SK-N-SH (cell line): ENCODE results near the gene MFAP3. TPM values are rescaled to one million over a fixed set of nuclear protein-coding genes. Genes with fewer than 3 reads are reported as not detected.

Experiments
- CTCF ChIA-PET: fragments of 300-600, 350-600 bp; formaldehyde crosslinking; extraction: SDS; loops from one replicate; lab custom pipeline; 2021; lab: Yijun Ruan, JAX
- POLR2A ChIA-PET: fragments of 350-600 bp; sonication (Branson Sonifier 250); formaldehyde crosslinking; extraction: SDS; loops from one replicate; lab custom pipeline; 2020; ENCODE audit warnings: antibody characterized with exemption, inconsistent platforms; lab: Yijun Ruan, JAX
- DNase-seq: peaks from one replicate; pipeline ENCODE4 v3.0.0; 2012
- H2AFZ ChIP-seq: fragments of 200-600 bp; sonication (generic); 2 replicates; pipeline ENCODE4 v1.8.1; 2016; ENCODE audit warnings: antibody characterized with exemption, mild to moderate bottlenecking, low read depth
- H3F3A ChIP-seq: fragments of 200-600 bp; sonication (generic); replicated peaks from 2 replicates; pipeline ENCODE3; 2016; ENCODE audit warnings: antibody characterized with exemption, mild to moderate bottlenecking; ENCODE audit not compliant: insufficient read depth
- H3K27ac ChIP-seq, 2 experiments: fragments of 200-500 bp in 1 of 2; fragments of 200-600 bp in 1 of 2; sonication (Bioruptor generic) in 1 of 2; sonication (generic), shearing (Covaris generic) in 1 of 2; 2 replicates each; pipeline versions ENCODE4 v1.5.1 to v1.6.1; 2014 to 2016; ENCODE audit warnings: low read depth in 2 of 2, inconsistent platforms in 1 of 2, low read length in 1 of 2, mild to moderate bottlenecking in 1 of 2, mixed read lengths in 1 of 2
- H3K27me3 ChIP-seq: fragments of 200-600 bp; sonication (generic), shearing (Covaris generic); 2 replicates; pipeline ENCODE4 v1.6.1; 2016; ENCODE audit warnings: mixed run types; ENCODE audit not compliant: insufficient read depth
- H3K36me3 ChIP-seq, 2 experiments: fragments of 200-500 bp in 1 of 2; fragments of 200-600 bp in 1 of 2; sonication (Bioruptor generic) in 1 of 2; sonication (generic) in 1 of 2; replicated peaks in 1 of 2; 2 replicates each; pipeline versions ENCODE3 to v1.5.1; 2014 to 2016; ENCODE audit warnings: low read length in 1 of 2, mild to moderate bottlenecking in 1 of 2; ENCODE audit not compliant: insufficient read depth in 2 of 2, control insufficient read depth in 1 of 2
- H3K4me1 ChIP-seq, 2 experiments: fragments of 200-500 bp in 1 of 2; fragments of 200-600 bp in 1 of 2; sonication (Bioruptor generic) in 1 of 2; sonication (generic), shearing (Covaris generic) in 1 of 2; 2 replicates each; pipeline versions ENCODE4 v1.5.1 to v1.6.1; 2014 to 2016; ENCODE audit warnings: low read depth in 1 of 2, low read length in 1 of 2, mixed run types in 1 of 2; ENCODE audit not compliant: insufficient read depth in 2 of 2, control insufficient read depth in 1 of 2
- H3K4me2 ChIP-seq: fragments of 200-600 bp; sonication (generic), shearing (Covaris generic); 2 replicates; pipeline ENCODE4 v1.6.1; 2017; ENCODE audit warnings: mixed run types
- H3K4me3 ChIP-seq, 2 experiments: fragments of 200-500 bp in 1 of 2; fragments of 200-600 bp in 1 of 2; sonication (Bioruptor generic) in 1 of 2; sonication (generic), shearing (Covaris generic) in 1 of 2; 2 replicates each; pipeline versions ENCODE4 v1.5.1 to v1.8.1; 2014 to 2016; ENCODE audit warnings: low read depth in 2 of 2, inconsistent platforms in 1 of 2, low read length in 1 of 2, mild to moderate bottlenecking in 1 of 2, mixed read lengths in 1 of 2, moderate library complexity in 1 of 2
- H3K79me2 ChIP-seq: fragments of 200-600 bp; sonication (generic); 2 replicates; pipeline ENCODE4 v1.8.1; 2017; ENCODE audit warnings: mild to moderate bottlenecking; ENCODE audit not compliant: insufficient read depth
- H3K9ac ChIP-seq: fragments of 200-600 bp; sonication (generic); 2 replicates; pipeline ENCODE4 v1.6.1; 2017; ENCODE audit warnings: mixed run types
- H3K9me2 ChIP-seq: fragments of 200-600 bp; sonication (generic); 2 replicates; pipeline ENCODE4 v1.6.1; 2017; ENCODE audit warnings: mixed run types
- H3K9me3 ChIP-seq: fragments of 200-600 bp; sonication (generic); 2 replicates; pipeline ENCODE4 v1.6.1; 2017; ENCODE audit warnings: mixed run types, mild to moderate bottlenecking, moderate library complexity
- H4K20me1 ChIP-seq: fragments of 200-600 bp; sonication (generic); 2 replicates; pipeline ENCODE4 v1.6.1; 2017; ENCODE audit warnings: mild to moderate bottlenecking, mixed run types; ENCODE audit not compliant: insufficient read depth
- ELF1 ChIP-seq: IDR thresholded peaks from 2 replicates; pipeline ENCODE4 v1.4.0; 2012
- FOSL2 ChIP-seq: IDR thresholded peaks from 2 replicates; pipeline ENCODE4 v1.4.0; 2012; ENCODE audit warnings: low read depth, mild to moderate bottlenecking, moderate library complexity, borderline replicate concordance
- FOXM1 ChIP-seq: IDR thresholded peaks from 2 replicates; pipeline ENCODE4 v1.4.0; 2012; ENCODE audit warnings: low read depth, mild to moderate bottlenecking
- GABPA ChIP-seq: IDR thresholded peaks from 2 replicates; pipeline ENCODE4 v1.4.0; 2012; ENCODE audit warnings: low read depth, mild to moderate bottlenecking
- JUND ChIP-seq: IDR thresholded peaks from 2 replicates; pipeline ENCODE4 v1.4.0; 2012
- MAX ChIP-seq: IDR thresholded peaks from 2 replicates; pipeline ENCODE4 v1.4.0; 2012; ENCODE audit warnings: low read depth
- MEF2A ChIP-seq: IDR thresholded peaks from 2 replicates; pipeline ENCODE4 v1.4.0; 2012; ENCODE audit warnings: low read depth, borderline replicate concordance
- MXI1 ChIP-seq: IDR thresholded peaks from 2 replicates; pipeline ENCODE4 v1.6.1; 2012; ENCODE audit warnings: mild to moderate bottlenecking, low read depth, low read length, improper control_type of control experiment
- NRF1 ChIP-seq: IDR thresholded peaks from 2 replicates; pipeline ENCODE4 v1.6.1; 2012; ENCODE audit warnings: low read depth, mild to moderate bottlenecking, low read length
- PBX3 ChIP-seq: IDR thresholded peaks from 2 replicates; pipeline ENCODE4; 2012
- RCOR1 ChIP-seq: fragments of 150-350 bp; IDR thresholded peaks from 2 replicates; pipeline ENCODE4 v1.6.1; 2017; ENCODE audit warnings: antibody characterized with exemption, low read length
- RXRA ChIP-seq: IDR thresholded peaks from 2 replicates; pipeline ENCODE4 v1.4.0; 2012; ENCODE audit warnings: low read depth, mild to moderate bottlenecking, borderline replicate concordance
- SIN3A ChIP-seq: IDR thresholded peaks from 2 replicates; pipeline ENCODE4 v1.6.1; 2012; ENCODE audit warnings: low read depth, mild to moderate bottlenecking, low read length, moderate library complexity, borderline replicate concordance
- TAF1 ChIP-seq: IDR thresholded peaks from 2 replicates; pipeline ENCODE4 v1.6.1; 2012; ENCODE audit warnings: low read depth, mild to moderate bottlenecking, low read length, moderate library complexity, borderline replicate concordance
- TCF12 ChIP-seq: IDR thresholded peaks from 2 replicates; pipeline ENCODE4 v1.4.0; 2012
- TEAD4 ChIP-seq: IDR thresholded peaks from 2 replicates; pipeline ENCODE4 v1.4.0; 2012; ENCODE audit warnings: mild to moderate bottlenecking, borderline replicate concordance; ENCODE audit not compliant: insufficient read depth
- USF1 ChIP-seq: IDR thresholded peaks from 2 replicates; pipeline ENCODE4 v1.4.0; 2012; ENCODE audit warnings: low read depth, borderline replicate concordance
- USF2 ChIP-seq: fragments of 150-350 bp; IDR thresholded peaks from 2 replicates; pipeline ENCODE4 v1.6.1; 2017; ENCODE audit warnings: antibody characterized with exemption, low read length, low read depth, borderline replicate concordance
- YY1 ChIP-seq: IDR thresholded peaks from 2 replicates; pipeline ENCODE4 v1.4.0; 2012; ENCODE audit warnings: low read depth, mild to moderate bottlenecking
- WGBS: methylation state at CpG from one replicate; pipeline ENCODE4 v1.1.6; 2017; ENCODE audit warnings: low lambda C conversion rate; 5-methylcytosine and 5-hydroxymethylcytosine counted together
- polyA plus RNA-seq, 3 experiments: library from polyadenylated mRNA; depleted of rRNA; stranded (reverse); fragments of >200 nt; gene quantifications; 2 replicates each; pipeline ENCODE4 v1.2.3, GENCODE V29; 2012

MFAP3 gene
- polyA plus RNA-seq, 1 of the 3 experiments (the other 2 are of a cell fraction), result 16.0 TPM

GRCh38 chr5:154053468-154053867, 14.7 kb downstream of the MFAP3 start:
- TF ChIP-seq TAF1 (no peak), JUND (no peak), GABPA (no peak), ELF1 (no peak), MAX (no peak), MEF2A (no peak), NRF1 (no peak), TEAD4 (no peak), RXRA (no peak), TCF12 (no peak), YY1 (no peak), MXI1 (no peak), SIN3A (no peak), FOXM1 (no peak), RCOR1 (no peak), FOSL2 (no peak), USF2 (no peak), USF1 (no peak), PBX3 (no peak)
- peaks cover 42 to 59% of the 10 kb centered on the region in 2 experiments for H3K36me3 ChIP-seq
- 92% methylated on average over 4 of the region's 4 CpGs for WGBS
- no peak overlapping the region for H3K27ac ChIP-seq
- no peaks in the 10 kb centered on the region for H3K27me3 ChIP-seq
- H3K9me2 ChIP-seq, result no peaks in the 10 kb centered on the region
- CTCF ChIA-PET, result interaction anchor here (1.6 to 2.1 kb wide), 2 partner anchors 19 to 351 kb away, joined by 6 read pairs; no protein-coding TSS in a partner anchor
- peaks cover 20% of the 10 kb centered on the region; the same call in 1 of the 2 replicates for H3K79me2 ChIP-seq
- H3K9ac ChIP-seq, result no peak overlapping the region
- H3K4me2 ChIP-seq, result no peak overlapping the region
- POLR2A ChIA-PET, result no interaction called here
- no peak overlapping the region for H2AFZ ChIP-seq
- H3K4me1 ChIP-seq, result no peaks in the 10 kb centered on the region; a peak in 1 of 4 replicates
- H3K4me3 ChIP-seq, result no peak overlapping the region
- H3K9me3 ChIP-seq, result no peaks in the 10 kb centered on the region
- H4K20me1 ChIP-seq, result no peaks in the 10 kb centered on the region; the same call in 1 of the 2 replicates
- no peaks in the 10 kb centered on the region for H3F3A ChIP-seq
- no peak for DNase-seq
